GM19467 (cell line): ENCODE results near the gene BTG3.

Experiments
- ATAC-seq: cut with Tn5 transposase; IDR thresholded peaks from one replicate; pipeline ENCODE4 v1.9.1; 2021; ENCODE audit warnings: mild to moderate bottlenecking, moderate library complexity; ENCODE audit not compliant: unreplicated experiment

The BTG3 gene

DNA sequence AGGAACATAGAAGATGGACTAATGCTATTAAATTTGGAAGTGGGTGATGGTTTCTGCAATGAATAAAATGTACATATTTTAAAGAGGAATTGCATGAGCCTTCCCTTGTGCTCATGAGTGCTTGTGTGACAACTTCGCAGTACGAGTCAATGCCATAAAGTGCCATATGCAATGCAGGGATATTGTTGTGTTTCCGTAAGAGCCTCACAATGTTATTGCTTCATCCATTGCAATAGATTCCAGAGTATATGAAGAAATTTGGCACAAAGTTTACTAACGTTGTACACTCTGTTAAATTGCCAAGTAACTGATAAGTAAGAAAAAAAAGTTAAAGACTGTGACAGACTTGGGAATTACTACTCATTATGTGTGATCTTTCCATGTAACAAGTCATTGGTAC is 22.3 kb downstream of the BTG3 start:
- no peak for ATAC-seq

DNA sequence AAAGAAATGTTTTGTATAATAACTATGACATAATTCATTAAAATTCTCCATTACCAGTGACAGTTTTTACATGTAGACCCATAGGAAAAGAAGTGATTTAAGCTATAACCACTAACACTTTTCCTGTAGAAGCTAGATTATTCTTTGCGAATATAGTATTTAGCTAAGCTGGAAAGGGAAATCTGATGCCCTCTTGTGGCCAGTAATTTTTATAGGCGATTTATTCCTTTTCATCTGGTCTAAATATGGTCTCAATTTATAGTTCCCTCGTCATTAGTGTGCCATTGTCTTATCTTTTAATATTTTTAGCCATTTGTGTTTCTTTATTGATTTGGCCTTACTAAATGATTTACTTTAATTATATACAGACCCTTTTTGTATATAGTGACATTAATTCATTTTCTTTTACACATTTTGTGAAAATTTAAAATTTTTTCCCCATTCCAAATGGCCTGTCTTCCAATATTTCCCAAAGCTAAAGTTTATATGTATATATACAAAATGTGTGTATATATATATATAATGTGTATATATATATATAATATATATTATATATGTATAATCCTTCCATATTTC is 26.7 kb downstream of the BTG3 start:
- ATAC-seq = no peak

- no peak for ATAC-seq
Observed at GRCh38 chr21:17583898-17584297, 28.8 kb downstream of the BTG3 start.

- no peak for ATAC-seq
Observed at GRCh38 chr21:17580319-17580718, 32.4 kb downstream of the BTG3 start.

DNA sequence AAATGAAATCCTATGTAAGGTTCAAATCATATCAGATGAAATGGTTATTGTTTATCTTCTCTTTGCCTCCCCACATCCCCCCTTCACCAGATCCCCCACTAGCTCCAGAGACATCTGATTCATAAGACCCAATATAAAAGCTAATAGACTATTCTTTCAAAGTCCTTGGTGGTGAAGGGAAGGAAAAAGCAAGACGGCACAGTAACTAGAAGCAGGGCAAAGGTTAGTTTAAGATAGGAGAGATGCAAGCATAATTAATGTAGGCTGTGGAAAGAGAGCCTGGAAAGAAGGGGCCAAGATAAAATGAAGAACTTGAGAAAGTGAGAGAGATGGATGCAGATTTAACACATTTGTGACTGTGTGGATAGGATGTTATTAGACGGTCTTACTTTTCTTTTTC is 33.8 kb downstream of the BTG3 start:
- no peak for ATAC-seq

- ATAC-seq = no peak
Observed at GRCh38 chr21:17578162-17578561, 34.5 kb downstream of the BTG3 start.

- no peak for ATAC-seq
Observed at GRCh38 chr21:17577701-17578100, 35.0 kb downstream of the BTG3 start.

- ATAC-seq = no peak
Observed at GRCh38 chr21:17576080-17576835, 36.4 kb downstream of the BTG3 start.

DNA sequence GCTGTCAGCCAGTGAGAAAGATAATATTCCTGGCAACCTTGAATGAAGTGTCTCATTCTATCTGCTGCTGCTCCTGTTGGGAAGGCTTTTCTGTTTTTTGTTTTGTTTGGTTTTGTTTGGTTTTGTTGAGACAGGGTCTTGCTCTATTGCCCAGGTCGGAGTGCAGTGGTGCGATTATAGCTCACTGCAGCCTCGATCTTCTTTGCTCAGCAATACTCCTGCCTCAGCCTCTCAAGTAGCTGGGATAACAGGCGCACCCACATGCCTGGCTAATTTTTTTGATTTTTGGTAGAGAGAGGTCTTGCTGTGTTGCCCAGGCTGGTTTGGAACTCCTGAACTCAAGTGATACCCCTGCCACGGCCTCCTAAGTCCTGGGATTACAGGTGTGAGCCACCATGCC is 37.6 kb downstream of the BTG3 start:
- ATAC-seq = no peak

- no peak for ATAC-seq
Observed at GRCh38 chr21:17572431-17572830, 40.3 kb downstream of the BTG3 start.

DNA sequence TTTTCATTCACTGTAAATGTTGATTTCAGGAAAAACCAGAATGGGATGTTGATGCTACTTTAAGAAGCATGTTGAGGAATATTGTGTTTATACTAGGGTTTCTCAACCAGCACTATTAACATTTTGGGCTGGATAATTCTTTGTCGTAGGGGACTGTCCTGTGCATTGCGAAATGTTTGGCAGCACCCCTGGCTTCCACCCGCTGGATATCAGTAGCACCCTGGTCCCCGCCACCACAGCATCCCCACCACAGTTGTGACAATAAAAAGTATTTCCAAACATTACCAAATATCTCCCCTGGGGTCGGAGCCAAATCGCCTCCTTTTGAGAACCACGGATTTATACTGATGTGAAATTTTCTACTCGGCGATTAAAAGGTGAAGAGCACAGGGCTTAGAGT is 41.9 kb downstream of the BTG3 start:
- ATAC-seq = no peak

DNA sequence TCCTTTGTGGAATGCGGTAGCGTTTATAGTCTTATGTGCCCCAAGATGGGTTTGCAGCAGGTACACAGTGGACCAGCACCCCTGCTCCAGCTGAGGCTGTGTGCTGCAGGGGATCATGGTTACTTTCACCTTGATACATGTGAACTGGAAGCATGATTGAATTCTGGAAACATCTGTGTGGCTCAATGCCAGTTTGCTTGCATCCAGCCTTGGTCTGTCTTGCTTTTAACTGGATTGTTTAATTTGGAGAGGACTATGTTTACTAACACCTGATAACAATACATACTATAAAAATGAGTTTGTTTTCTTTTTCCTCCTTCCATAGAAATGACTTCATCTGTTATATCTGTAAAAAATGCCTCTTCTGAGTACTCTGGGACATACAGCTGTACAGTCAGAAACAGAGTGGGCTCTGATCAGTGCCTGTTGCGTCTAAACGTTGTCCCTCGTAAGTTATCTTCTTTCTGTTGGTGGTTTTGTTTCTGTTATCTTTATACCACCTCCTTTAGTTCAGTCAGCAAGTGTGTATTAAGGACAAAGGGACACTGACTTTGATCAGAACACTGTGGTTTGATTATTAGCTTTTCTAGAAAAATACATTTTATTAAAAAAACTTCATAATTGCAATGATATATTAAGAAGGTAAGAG is 52.2 kb downstream of the BTG3 start:
- ATAC-seq = no peak

DNA sequence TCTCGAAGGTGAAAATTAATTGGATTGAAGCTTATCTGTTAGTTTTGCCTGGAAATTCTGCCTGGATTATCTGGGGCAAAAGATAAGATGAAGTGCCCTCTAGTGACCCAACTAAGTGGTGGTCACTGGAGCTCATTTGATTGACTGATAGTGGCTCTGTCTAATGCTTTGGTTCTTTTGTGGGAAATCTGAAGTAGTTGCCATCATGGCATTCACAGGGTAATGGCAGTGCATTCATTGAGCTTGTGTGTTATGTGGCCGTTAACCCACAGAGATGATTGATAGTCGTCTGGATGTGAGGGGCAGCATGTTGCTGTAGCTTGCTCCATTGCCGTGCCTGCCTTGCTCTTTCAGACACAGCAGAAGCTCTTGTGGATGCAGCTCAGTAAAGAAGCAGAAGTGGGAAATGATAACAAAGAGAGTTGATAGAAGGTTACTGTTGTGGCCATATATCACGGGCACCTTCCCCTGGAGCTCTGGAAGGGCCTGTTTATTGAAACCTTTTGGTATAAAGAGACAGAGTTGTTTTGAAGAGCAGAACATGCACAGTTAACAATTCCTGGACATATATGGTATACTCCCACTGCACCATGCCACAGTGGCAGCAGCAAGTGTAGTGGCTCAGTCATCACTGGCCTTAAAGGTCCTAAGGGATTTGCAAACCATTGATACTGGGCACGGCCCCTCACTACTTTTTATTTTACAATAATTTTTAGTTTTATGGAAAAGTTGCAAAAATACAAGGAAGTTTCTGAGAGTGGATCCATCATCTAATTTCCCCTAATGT is 57.8 kb downstream of the BTG3 start:
- ATAC-seq = no peak

DNA sequence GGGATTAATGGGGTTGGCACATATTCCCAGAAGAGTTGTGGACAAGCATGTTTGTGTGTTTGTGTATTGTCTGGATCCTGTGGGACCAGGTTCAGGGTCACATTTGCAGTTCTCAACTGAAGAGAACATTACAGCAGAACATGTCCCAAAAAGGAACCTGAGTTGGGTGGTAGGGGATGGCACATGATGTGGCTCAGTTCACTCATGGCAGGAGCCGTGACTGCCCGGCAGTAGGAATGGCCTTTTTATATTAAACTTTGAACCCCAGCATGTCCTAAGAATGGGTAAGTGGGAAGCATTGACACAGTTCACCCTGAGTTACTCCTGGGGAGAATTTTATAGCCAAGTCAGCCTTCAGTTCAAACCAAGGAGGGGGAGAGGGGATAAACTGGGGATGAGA is 58.6 kb downstream of the BTG3 start:
- ATAC-seq = no peak

DNA sequence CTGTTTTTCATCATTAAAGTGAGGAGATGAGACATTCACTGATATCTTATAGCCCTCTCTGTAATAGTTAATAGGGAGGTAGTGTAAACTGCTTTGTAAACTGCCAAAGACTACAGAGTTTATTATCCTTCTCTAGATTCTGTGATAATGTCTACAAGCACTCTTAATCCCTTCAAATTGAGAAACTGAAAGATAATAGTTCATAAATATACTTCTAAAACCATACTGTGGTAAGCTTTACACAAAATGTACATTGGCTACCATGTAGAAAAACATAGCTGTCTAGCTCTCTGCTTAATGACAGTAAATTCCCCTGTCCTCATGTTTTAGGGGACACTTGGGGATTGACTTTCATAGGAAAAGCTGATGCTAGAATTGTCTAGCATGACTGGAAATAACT is 60.3 kb downstream of the BTG3 start:
- no peak for ATAC-seq

GRCh38 chr21:17550671-17551308 is 61.9 kb downstream of the BTG3 start:
- no peak for ATAC-seq

DNA sequence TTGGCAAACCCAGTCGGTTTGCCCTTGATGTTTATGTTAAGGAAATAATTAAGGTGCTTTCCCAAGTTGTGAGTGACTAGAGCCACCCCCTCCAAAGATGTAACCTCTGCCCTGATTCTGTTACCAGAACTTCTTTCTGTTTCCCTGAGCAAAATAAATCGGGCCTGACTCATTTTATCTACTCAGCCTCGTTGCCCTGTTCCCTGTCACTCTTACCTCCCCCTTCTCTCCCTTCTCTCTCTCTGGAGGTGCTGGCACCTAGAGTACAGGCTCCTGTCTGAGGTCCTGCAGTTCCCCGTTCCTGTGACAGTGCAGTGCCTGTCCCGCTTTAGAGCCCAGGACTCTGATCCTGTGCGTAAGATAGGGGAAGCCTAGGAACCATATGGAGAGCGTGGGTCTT is 64.4 kb downstream of the BTG3 start:
- no peak for ATAC-seq

DNA sequence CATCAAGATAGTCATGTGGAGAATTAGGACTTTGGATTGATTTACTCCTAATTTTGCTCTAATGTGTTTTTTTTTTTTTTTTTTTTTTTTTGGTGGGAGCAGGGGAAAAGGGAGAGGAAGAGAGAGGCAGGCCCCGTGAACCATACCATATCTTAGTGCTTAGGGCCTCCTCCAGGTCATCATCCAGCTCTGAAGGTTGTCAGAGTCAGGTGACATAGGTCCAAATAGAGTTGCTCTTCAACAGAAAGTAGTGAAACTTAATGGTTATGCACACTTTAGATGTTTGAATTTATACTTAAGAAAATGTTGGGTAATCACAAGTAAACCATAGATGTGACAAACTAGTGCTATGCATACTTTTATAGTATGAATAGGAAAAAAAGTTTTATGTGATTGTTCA is 67.7 kb downstream of the BTG3 start:
- no peak for ATAC-seq
